ENCODE data around the gene SKP1. TPM values are rescaled to one million over a fixed set of nuclear protein-coding genes. Genes with fewer than 3 reads are reported as not detected.

SKP1 gene
- polyA plus RNA-seq, 3 donors, result 182 to 787 (median 735) TPM

- no peak for TF ChIP-seq CTCF (IDR thresholded peaks at IDR 0.05)
- Histone ChIP-seq H3K9me3 (replicated peaks in 1 of 2; ENCODE audit: control insufficient read depth in 1 of 2, insufficient read depth in 1 of 2, low read length in 2 of 2) (no peaks in the 10 kb centered on the region), H3K27me3 (ENCODE audit: control insufficient read depth in 2 of 2, insufficient read depth in 2 of 2, low read length in 2 of 2) (no peaks in the 10 kb centered on the region), H3K79me2 (ENCODE audit: insufficient read depth, low read length) (no peaks in the 10 kb centered on the region), H3K9ac (ENCODE audit: insufficient read depth, low read length, poor library complexity, severe bottlenecking) (no peak overlapping the region), H3K4me2 (replicated peaks; ENCODE audit: extremely low read depth, low read length, poor library complexity, severe bottlenecking) (no peak overlapping the region), H2AFZ (ENCODE audit: insufficient read depth, low read depth, low read length, poor library complexity, severe bottlenecking) (no peak overlapping the region), H3K4me1 (ENCODE audit: control insufficient read depth in 1 of 2, insufficient read depth in 2 of 2, low read length in 2 of 2) (peaks cover 0 to 6% of the 10 kb centered on the region in 2 donors), H3K27ac (ENCODE audit: low read depth in 1 of 2, low read length in 2 of 2) (no peak overlapping the region), H3K4me3 (replicated peaks in 1 of 3; ENCODE audit: low read depth in 2 of 3, low read length in 3 of 3) (no peak overlapping the region), H4K20me1 (ENCODE audit: insufficient read depth, low read length) (peaks cover 83% of the 10 kb centered on the region), H3K36me3 (replicated peaks in 1 of 2; ENCODE audit: control insufficient read depth in 1 of 2, insufficient read depth in 2 of 2, low read length in 2 of 2) (peaks cover 35 to 71% of the 10 kb centered on the region in 2 donors)
- DNase-seq, result peak in 1 of 3 donors; percentile 1
- Mint-ChIP-seq H3K36me3 (peaks cover 37 to 62% of the 10 kb centered on the region in 2 donors), H3K9me3 (no peaks in the 10 kb centered on the region), H3K4me3 (no peak overlapping the region), H3K27ac (peak overlapping the region in 1 of 7 donors; percentile 9), H3K27me3 (ENCODE audit: low read depth in 3 of 3) (peaks cover 0 to 3% (median 0%) of the 10 kb centered on the region in 3 donors), H3K4me1 (peaks cover 9% of the 10 kb centered on the region)
- no CpG with 5 or more reads among the region's 5 CpGs for WGBS (ENCODE audit: insufficient coverage)
- intact Hi-C loops (cut with micrococcal nuclease), result loop anchor here in 1 of 2 donors (5.0 kb wide), 1 partner anchor 41 kb away; no protein-coding TSS in a partner anchor
Measured at GRCh38 chr5:134143431-134143830, 33.3 kb downstream of the SKP1 start.

- H3K4me3 ChIP-seq (replicated peaks in 1 of 3; ENCODE audit: low read depth in 2 of 3, low read length in 3 of 3), result no peak overlapping the region
- no peak for TF ChIP-seq CTCF (IDR thresholded peaks at IDR 0.05)
- no peaks in the 10 kb centered on the region for H3K27me3 ChIP-seq (ENCODE audit: control insufficient read depth in 2 of 2, insufficient read depth in 2 of 2, low read length in 2 of 2)
- peaks cover 77% of the 10 kb centered on the region for H4K20me1 ChIP-seq (ENCODE audit: insufficient read depth, low read length)
- WGBS (ENCODE audit: insufficient coverage), result 100% methylated on average over 12 of the region's 12 CpGs
- no peak overlapping the region for H3K9ac ChIP-seq (ENCODE audit: insufficient read depth, low read length, poor library complexity, severe bottlenecking)
- peaks cover 0 to 7% of the 10 kb centered on the region in 2 donors for H3K4me1 ChIP-seq (ENCODE audit: control insufficient read depth in 1 of 2, insufficient read depth in 2 of 2, low read length in 2 of 2)
- peaks cover 33 to 65% of the 10 kb centered on the region in 2 donors for H3K36me3 ChIP-seq (replicated peaks in 1 of 2; ENCODE audit: control insufficient read depth in 1 of 2, insufficient read depth in 2 of 2, low read length in 2 of 2)
- H2AFZ ChIP-seq (ENCODE audit: insufficient read depth, low read depth, low read length, poor library complexity, severe bottlenecking), result no peak overlapping the region
- Mint-ChIP-seq H3K36me3 (peaks cover 31 to 56% of the 10 kb centered on the region in 2 donors), H3K4me3 (no peak overlapping the region), H3K27me3 (ENCODE audit: low read depth in 3 of 3) (peaks cover 0 to 3% (median 0%) of the 10 kb centered on the region in 3 donors), H3K27ac (peak overlapping the region in 2 of 7 donors; percentile 9 to 56), H3K4me1 (peaks cover 13% of the 10 kb centered on the region), H3K9me3 (peaks cover 0 to 2% (median 0%) of the 10 kb centered on the region in 7 donors)
- H3K27ac ChIP-seq (ENCODE audit: low read depth in 1 of 2, low read length in 2 of 2), result no peak overlapping the region
- no peaks in the 10 kb centered on the region for H3K9me3 ChIP-seq (replicated peaks in 1 of 2; ENCODE audit: control insufficient read depth in 1 of 2, insufficient read depth in 1 of 2, low read length in 2 of 2)
- intact Hi-C loops (cut with micrococcal nuclease), result loop anchor here in 1 of 2 donors (5.0 kb wide), 1 partner anchor 41 kb away; no protein-coding TSS in a partner anchor
- peak in 1 of 3 donors; percentile 2 for DNase-seq
- H3K79me2 ChIP-seq (ENCODE audit: insufficient read depth, low read length), result no peaks in the 10 kb centered on the region
- H3K4me2 ChIP-seq (replicated peaks; ENCODE audit: extremely low read depth, low read length, poor library complexity, severe bottlenecking), result no peak overlapping the region
Measured at GRCh38 chr5:134142806-134143205, 33.9 kb downstream of the SKP1 start.

Measured in CD14-positive monocyte (primary cell).